Measurements from ENCODE around the gene PDE5A.
"Not testable (repeated sequence)": the region's sequence is repeated elsewhere in the genome, so short reads cannot be mapped to it uniquely, and the experiment has no call there.

The PDE5A gene

DNA sequence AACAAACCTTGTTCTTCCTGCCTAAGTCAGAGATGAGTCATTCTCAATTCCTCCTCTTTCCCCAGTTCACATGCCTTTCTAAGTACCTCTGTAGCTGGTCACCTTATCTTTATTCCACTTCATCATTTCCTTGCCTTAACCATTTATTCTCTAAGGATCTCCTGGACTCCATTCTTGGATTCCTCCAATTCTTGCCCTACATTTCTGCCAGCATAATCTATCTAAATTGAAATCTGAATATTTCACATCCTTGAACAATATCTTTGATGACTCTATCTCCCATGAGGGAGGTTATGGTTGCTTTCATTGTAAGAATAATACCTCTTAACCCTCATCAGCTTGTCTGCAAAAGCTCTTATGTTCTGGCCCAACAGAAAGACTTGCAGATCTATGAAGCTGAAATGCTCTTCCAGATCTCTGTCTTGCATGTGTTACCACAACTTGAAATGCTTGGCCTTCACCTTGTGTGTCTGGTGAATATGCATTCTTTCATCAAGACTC lies 28.6 kb upstream of the PDE5A start:
- no peak overlapping the region for H3K27ac Mint-ChIP-seq
- H3K27me3 Mint-ChIP-seq, result peaks cover 10% of the 10 kb centered on the region
- H3K36me3 Mint-ChIP-seq (ENCODE audit: low read depth), result no peaks in the 10 kb centered on the region
- no peak for DNase-seq
- H3K4me1 Mint-ChIP-seq (ENCODE audit: low read depth), result no peaks in the 10 kb centered on the region
- no peaks in the 10 kb centered on the region for H3K9me3 Mint-ChIP-seq
- no peak overlapping the region for H3K4me3 Mint-ChIP-seq

GRCh38 chr4:119656342-119656741 lies 27.7 kb upstream of the PDE5A start:
- no peaks in the 10 kb centered on the region for H3K4me1 Mint-ChIP-seq (ENCODE audit: low read depth)
- no peak overlapping the region for H3K27ac Mint-ChIP-seq
- no peak overlapping the region for H3K4me3 Mint-ChIP-seq
- H3K27me3 Mint-ChIP-seq, result peaks cover 8% of the 10 kb centered on the region
- H3K9me3 Mint-ChIP-seq, result no peaks in the 10 kb centered on the region
- no peak for DNase-seq
- H3K36me3 Mint-ChIP-seq (ENCODE audit: low read depth), result no peaks in the 10 kb centered on the region

DNA sequence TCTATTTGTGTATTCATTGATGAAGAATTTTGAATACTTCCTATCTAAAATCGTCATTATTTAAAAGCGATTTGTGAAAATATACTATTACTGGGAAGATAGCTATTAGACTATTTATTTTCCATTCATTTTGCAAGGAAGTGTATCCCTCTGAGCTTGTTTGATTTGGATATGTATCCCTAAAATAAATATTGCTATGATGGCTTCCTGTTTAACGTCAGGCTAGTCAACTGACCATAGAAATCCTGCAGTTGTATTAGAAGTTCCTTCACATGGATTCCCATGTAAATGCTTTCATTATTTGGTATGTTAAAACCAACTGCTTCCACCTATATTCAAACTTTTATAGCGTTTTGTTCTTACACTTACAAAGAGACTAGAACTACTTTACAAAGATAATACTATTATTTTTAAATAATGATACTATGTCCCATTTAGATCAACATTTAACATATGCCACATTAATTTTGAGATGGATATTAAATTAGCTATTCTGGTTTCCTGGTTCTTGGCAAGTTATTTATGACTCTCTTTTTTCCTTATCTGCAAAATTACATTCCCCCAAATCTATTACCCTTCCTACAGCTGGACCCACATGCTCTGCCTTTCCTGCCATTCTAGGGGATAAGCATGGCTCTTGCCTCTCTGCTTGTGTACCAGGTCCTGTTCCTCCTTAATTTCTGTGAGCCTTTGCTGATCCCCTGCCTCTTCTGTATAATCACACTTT lies 26.7 kb upstream of the PDE5A start:
- Mint-ChIP-seq H3K27ac (no peak overlapping the region), H3K4me1 (ENCODE audit: low read depth) (no peaks in the 10 kb centered on the region), H3K9me3 (no peaks in the 10 kb centered on the region), H3K36me3 (ENCODE audit: low read depth) (no peaks in the 10 kb centered on the region), H3K4me3 (no peak overlapping the region), H3K27me3 (peaks cover 3% of the 10 kb centered on the region)
- no peak for DNase-seq

GRCh38 chr4:119653990-119654389 lies 25.4 kb upstream of the PDE5A start:
- peaks cover 9% of the 10 kb centered on the region for H3K27me3 Mint-ChIP-seq
- no peaks in the 10 kb centered on the region for H3K4me1 Mint-ChIP-seq (ENCODE audit: low read depth)
- no peaks in the 10 kb centered on the region for H3K9me3 Mint-ChIP-seq
- no peak for DNase-seq
- H3K27ac Mint-ChIP-seq, result no peak overlapping the region
- H3K36me3 Mint-ChIP-seq (ENCODE audit: low read depth), result no peaks in the 10 kb centered on the region
- H3K4me3 Mint-ChIP-seq, result no peak overlapping the region

DNA sequence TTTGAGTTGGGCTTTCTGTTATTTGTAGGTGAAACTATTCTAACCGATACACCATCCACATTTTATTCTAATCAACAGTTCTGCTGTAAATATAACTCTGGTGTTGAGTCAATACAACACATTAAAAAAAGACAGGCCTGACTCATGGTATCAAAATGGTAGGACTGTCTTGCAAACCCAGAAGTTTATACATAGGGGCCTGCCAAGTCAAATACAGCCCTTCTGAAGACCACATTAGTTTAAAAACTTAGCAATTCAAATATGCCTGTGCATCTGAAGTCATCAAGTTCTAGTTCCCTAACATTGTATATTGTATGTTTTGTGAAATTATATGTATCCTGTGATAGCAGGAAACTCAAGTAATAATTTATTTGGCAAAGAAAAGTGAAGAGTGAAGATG lies 24.4 kb upstream of the PDE5A start:
- Mint-ChIP-seq H3K9me3 (no peaks in the 10 kb centered on the region), H3K27ac (no peak overlapping the region), H3K4me3 (no peak overlapping the region), H3K27me3 (peaks cover 16% of the 10 kb centered on the region), H3K4me1 (ENCODE audit: low read depth) (no peaks in the 10 kb centered on the region), H3K36me3 (ENCODE audit: low read depth) (no peaks in the 10 kb centered on the region)
- no peak for DNase-seq

DNA sequence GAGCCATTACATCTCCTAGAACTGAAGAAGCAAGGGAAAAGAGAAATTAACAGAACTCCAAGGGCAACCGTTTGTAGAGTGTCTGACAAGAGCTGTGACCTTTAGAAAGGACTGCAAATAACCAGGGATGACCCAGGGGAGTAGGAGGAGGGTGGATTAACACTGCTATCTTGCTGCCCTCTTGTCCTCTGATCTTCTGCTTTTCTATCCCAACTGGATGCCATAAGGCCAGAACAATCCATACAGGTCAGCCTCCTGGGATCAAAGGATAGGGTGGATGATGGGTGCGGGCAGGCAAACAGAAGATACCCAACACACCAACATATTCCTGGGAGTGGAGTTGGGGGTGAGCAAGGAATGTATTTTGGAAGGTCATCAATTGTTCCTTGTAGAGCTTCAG lies 19.8 kb upstream of the PDE5A start:
- no peaks in the 10 kb centered on the region for H3K9me3 Mint-ChIP-seq
- H3K4me1 Mint-ChIP-seq (ENCODE audit: low read depth), result peaks cover 3% of the 10 kb centered on the region
- no peak for DNase-seq
- no peaks in the 10 kb centered on the region for H3K36me3 Mint-ChIP-seq (ENCODE audit: low read depth)
- H3K4me3 Mint-ChIP-seq, result no peak overlapping the region
- H3K27me3 Mint-ChIP-seq, result peaks cover 36% of the 10 kb centered on the region
- H3K27ac Mint-ChIP-seq, result no peak overlapping the region

- H3K9me3 Mint-ChIP-seq, result no peaks in the 10 kb centered on the region
- H3K27me3 Mint-ChIP-seq, result peaks cover 36% of the 10 kb centered on the region
- no peak overlapping the region for H3K27ac Mint-ChIP-seq
- DNase-seq, result no peak
- no peaks in the 10 kb centered on the region for H3K36me3 Mint-ChIP-seq (ENCODE audit: low read depth)
- H3K4me3 Mint-ChIP-seq, result no peak overlapping the region
- H3K4me1 Mint-ChIP-seq (ENCODE audit: low read depth), result peaks cover 3% of the 10 kb centered on the region
These were observed 19.0 kb upstream of the PDE5A start for GRCh38 chr4:119647558-119647957.

- H3K27me3 Mint-ChIP-seq, result peaks cover 36% of the 10 kb centered on the region
- no peak overlapping the region for H3K4me3 Mint-ChIP-seq
- no peaks in the 10 kb centered on the region for H3K36me3 Mint-ChIP-seq (ENCODE audit: low read depth)
- no peak overlapping the region for H3K27ac Mint-ChIP-seq
- no peaks in the 10 kb centered on the region for H3K9me3 Mint-ChIP-seq
- peaks cover 3% of the 10 kb centered on the region for H3K4me1 Mint-ChIP-seq (ENCODE audit: low read depth)
- no peak for DNase-seq
These were observed 17.9 kb upstream of the PDE5A start for GRCh38 chr4:119646347-119647071.

DNA sequence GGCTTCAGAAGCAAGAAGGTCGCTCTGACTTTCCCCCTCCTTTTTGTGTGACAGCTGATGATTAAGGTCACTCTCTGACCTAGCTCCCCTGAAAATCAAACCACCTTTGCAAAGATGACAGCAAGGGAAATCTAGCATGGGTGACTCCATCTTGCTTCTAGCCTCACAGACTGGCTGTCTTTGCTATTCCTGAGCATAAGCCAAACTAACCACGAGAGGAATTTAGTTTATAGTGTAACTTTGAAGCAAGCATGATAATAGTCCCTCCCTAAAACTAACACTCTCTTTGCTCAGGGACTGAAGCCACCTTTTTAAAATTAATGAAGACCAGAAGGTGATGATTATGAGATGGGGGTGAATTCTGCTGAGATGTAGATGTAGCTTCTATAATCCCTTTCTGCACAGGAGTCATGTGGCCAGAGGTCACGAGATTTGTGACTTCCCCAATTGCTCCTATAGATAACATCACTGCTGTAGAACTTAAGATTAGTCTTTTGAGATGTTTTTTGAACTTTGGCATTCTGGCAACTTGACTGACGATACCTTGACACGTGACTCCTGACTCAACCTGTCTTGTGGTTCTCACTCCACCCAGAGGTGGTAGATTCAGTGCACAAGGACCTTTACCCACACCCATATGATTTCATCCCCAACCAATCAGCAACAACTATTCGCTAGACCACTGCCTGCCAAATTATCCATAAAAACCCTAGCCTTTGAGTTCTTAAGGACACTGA lies 14.9 kb upstream of the PDE5A start:
- Mint-ChIP-seq H3K9me3 (no peaks in the 10 kb centered on the region), H3K4me3 (no peak overlapping the region), H3K27ac (no peak overlapping the region), H3K27me3 (peaks cover 25% of the 10 kb centered on the region), H3K36me3 (ENCODE audit: low read depth) (no peaks in the 10 kb centered on the region), H3K4me1 (ENCODE audit: low read depth) (peaks cover 3% of the 10 kb centered on the region)
- DNase-seq, result no peak

GRCh38 chr4:119641765-119642164 lies 13.2 kb upstream of the PDE5A start:
- Mint-ChIP-seq H3K36me3 (ENCODE audit: low read depth) (no peaks in the 10 kb centered on the region), H3K9me3 (no peaks in the 10 kb centered on the region), H3K27ac (no peak overlapping the region), H3K4me3 (no peak overlapping the region), H3K27me3 (peaks cover 14% of the 10 kb centered on the region), H3K4me1 (ENCODE audit: low read depth) (peaks cover 3% of the 10 kb centered on the region)
- no peak for DNase-seq

DNA sequence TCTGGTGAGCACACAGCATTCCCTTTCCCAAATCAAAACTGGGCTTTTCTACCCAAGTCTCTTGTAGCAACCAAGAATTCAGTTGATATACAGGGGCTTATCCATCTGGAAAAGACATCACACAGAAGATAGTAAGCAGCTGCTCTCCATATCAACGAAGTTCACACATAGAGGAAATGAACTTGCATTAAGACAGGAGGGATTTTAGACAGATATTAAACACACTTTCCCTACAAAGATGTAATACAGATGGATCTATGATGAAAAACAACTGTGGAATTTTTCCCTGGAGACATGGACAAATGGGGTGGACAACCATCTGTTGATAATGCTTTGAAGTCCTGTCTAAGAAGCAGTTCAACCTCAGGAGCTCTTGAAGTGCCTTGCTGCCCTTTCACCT lies 9.8 kb upstream of the PDE5A start:
- Mint-ChIP-seq H3K4me3 (no peak overlapping the region), H3K27ac (no peak overlapping the region), H3K9me3 (no peaks in the 10 kb centered on the region), H3K36me3 (ENCODE audit: low read depth) (no peaks in the 10 kb centered on the region), H3K4me1 (ENCODE audit: low read depth) (no peaks in the 10 kb centered on the region), H3K27me3 (peaks cover 15% of the 10 kb centered on the region)
- DNase-seq, result no peak

DNA sequence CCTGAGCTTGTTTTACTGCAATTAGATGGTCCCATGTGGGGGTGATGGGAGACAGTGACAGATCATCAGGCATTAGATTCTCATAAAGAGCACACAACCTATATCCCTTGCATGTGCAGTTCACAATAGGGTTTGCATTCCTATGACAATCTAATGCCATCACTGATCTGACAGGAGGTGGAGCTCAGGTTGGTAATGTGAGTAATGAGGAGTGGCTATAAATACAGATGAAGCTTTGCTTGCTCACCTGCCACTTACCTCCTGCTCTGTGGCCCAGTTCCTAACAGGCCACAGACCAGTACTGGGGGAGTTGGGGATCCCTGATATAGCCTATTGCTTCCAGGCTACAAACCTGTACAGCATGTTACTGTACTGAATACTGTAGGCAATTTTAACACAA lies 8.2 kb upstream of the PDE5A start:
- not testable (repeated sequence) for H3K4me1 Mint-ChIP-seq (ENCODE audit: low read depth); H3K9me3 Mint-ChIP-seq; H3K27ac Mint-ChIP-seq; H3K36me3 Mint-ChIP-seq (ENCODE audit: low read depth); DNase-seq; H3K4me3 Mint-ChIP-seq
- H3K27me3 Mint-ChIP-seq, result peaks cover 22% of the 10 kb centered on the region

GRCh38 chr4:119632216-119632615 lies 3.6 kb upstream of the PDE5A start:
- Mint-ChIP-seq H3K4me3 (no peak overlapping the region), H3K9me3 (no peaks in the 10 kb centered on the region), H3K36me3 (ENCODE audit: low read depth) (no peaks in the 10 kb centered on the region), H3K27ac (no peak overlapping the region), H3K4me1 (ENCODE audit: low read depth) (peaks cover 15% of the 10 kb centered on the region), H3K27me3 (peaks cover 31% of the 10 kb centered on the region)
- DNase-seq, result no peak

- peaks cover 32% of the 10 kb centered on the region for H3K27me3 Mint-ChIP-seq
- H3K27ac Mint-ChIP-seq, result no peak overlapping the region
- DNase-seq, result no peak
- H3K36me3 Mint-ChIP-seq (ENCODE audit: low read depth), result no peaks in the 10 kb centered on the region
- H3K9me3 Mint-ChIP-seq, result no peaks in the 10 kb centered on the region
- H3K4me3 Mint-ChIP-seq, result peak overlapping the region; percentile 80
- peaks cover 22% of the 10 kb centered on the region for H3K4me1 Mint-ChIP-seq (ENCODE audit: low read depth)
These were observed 503 bp upstream of the PDE5A start for GRCh38 chr4:119629142-119629471.

Data from activated T-cell treated with anti-CD3 and anti-CD28 coated beads, Interleukin-2, amount 50 U/mL, for 24 hours (primary cell).